ENCODE data around the gene NEK1.
"Not testable (repeated sequence)": the region's sequence is repeated elsewhere in the genome, so short reads cannot be mapped to it uniquely, and the experiment has no call there.

NEK1 gene

DNA sequence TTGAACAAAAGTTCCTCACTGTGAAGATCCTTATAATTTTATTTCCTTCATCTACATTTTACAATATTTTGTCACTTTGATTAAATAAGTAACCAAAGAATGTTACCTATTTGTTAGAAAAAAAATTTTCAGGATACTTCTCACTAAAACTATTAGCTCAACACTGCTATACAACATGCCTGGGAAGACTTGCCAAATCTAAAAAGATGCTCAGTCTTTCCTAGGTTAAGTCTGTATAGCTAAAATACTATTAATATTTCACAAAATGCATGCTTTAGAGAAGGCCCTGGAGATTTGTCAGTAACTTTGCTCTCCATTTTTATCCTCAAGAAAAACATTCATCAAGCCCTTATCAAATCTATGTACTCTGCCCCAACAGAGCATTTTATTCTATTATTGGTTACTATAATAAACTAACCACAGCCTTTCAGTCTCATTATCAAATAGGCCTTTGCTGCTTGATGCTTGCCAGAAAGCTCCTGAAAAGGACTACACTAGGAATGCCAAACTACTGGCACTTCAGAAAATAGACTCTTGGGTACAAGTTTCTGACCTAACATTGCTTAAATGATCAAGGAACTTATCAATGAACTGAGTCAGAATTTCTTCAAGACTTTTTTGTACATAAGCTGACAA lies 17.7 kb downstream of the NEK1 start:
- Mint-ChIP-seq H3K27me3 (no peaks in the 10 kb centered on the region), H3K4me3 (no peak overlapping the region), H3K4me1 (ENCODE audit: low read depth) (no peaks in the 10 kb centered on the region)

DNA sequence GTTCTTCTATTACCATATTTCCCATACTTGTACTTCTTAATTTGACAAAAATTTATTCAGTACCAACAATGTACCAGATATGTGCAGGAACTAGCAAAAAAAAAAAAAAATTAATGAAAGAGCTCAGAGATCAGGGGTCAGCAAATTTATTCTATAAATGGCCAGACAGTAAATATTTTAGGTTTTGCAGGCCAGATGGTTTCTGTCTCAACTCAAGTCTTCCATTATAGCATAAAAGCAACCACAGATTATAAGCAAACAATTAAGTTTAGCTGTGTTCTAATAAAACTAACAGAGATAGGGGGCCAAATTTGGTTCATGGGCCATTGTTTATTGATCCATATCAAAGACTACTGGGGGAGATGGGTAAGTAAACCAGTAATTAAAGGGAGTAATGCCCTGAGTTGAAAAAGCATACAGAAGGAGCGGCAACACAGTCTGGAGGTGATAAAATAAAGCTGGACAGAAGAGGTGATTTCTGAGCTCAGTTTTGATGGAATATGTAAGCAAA lies 19.3 kb downstream of the NEK1 start:
- no peaks in the 10 kb centered on the region for H3K27me3 Mint-ChIP-seq
- no peak overlapping the region for H3K4me3 Mint-ChIP-seq
- peaks cover 23% of the 10 kb centered on the region for H3K36me3 Mint-ChIP-seq (ENCODE audit: low read depth)
- H3K9me3 Mint-ChIP-seq = no peaks in the 10 kb centered on the region
- no peaks in the 10 kb centered on the region for H3K4me1 Mint-ChIP-seq (ENCODE audit: low read depth)
- no peak overlapping the region for H3K27ac Mint-ChIP-seq

More for the DNA sequence above, 17.7 kb downstream of the NEK1 start:
- Mint-ChIP-seq H3K9me3 (no peaks in the 10 kb centered on the region), H3K27ac (no peak overlapping the region), H3K36me3 (ENCODE audit: low read depth) (peaks cover 27% of the 10 kb centered on the region)

DNA sequence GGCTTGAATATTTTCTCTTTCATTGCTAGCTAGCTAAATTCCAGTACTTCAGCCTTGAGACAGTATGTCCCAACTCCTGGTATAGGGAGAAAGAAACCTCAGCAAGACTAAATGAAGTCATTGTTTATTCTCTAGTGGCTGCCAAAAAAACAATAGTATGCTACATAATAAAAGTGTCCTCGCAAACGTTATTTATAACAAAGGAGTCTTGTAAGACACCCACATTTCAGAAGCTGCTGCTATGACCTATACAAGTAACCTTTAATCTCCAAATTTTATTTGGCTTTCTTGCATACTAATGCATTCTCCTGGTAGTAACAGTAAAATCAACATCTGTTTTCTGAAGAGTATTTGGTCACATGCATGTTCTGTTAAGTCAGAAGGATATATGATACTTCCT lies 28.8 kb downstream of the NEK1 start:
- H3K4me1 Mint-ChIP-seq (ENCODE audit: low read depth) = no peaks in the 10 kb centered on the region
- no peak overlapping the region for H3K4me3 Mint-ChIP-seq
- peaks cover 25% of the 10 kb centered on the region for H3K36me3 Mint-ChIP-seq (ENCODE audit: low read depth)
- H3K27me3 Mint-ChIP-seq = no peaks in the 10 kb centered on the region
- no peaks in the 10 kb centered on the region for H3K9me3 Mint-ChIP-seq
- H3K27ac Mint-ChIP-seq = no peak overlapping the region

DNA sequence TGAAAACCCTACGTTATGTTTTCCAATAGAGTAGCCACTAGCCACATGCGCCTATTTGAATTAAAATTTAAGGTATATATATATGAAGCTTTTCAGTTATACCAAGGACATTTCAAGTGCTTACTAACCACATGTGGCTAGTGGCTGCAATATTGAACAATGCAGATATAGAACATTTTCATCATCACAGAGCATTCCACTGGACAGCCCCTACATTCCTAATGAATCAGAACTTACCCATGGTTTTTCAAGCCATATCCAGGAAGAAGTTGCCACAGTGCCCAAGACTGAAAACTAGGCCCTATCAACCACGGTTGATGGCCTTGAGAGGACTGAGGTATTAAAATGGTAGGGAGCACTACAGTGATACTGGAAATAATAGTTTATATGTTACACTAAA lies 29.7 kb downstream of the NEK1 start:
- Mint-ChIP-seq H3K4me1 (ENCODE audit: low read depth) (no peaks in the 10 kb centered on the region), H3K27ac (no peak overlapping the region), H3K36me3 (ENCODE audit: low read depth) (peaks cover 25% of the 10 kb centered on the region), H3K9me3 (no peaks in the 10 kb centered on the region), H3K4me3 (no peak overlapping the region), H3K27me3 (no peaks in the 10 kb centered on the region)

DNA sequence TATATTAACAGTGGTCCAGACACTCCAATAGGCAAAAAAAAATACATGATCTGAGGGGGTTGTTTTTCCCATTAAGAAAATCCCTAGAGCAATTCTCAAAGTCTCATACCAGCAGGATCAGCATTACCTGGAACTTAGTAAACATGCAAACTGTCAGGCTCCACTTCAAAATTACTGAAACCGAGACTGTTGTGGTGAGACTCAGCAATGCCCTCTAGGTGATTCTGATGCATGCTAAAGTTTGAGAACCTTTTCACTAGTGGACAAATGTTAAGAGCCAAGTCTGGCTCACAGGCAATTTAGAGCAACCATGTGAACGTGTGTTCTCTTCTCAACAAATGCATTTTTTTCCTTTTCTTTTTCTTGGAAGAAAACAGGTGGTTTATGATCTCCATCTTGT lies 30.2 kb downstream of the NEK1 start:
- Mint-ChIP-seq H3K36me3 (ENCODE audit: low read depth) (peaks cover 25% of the 10 kb centered on the region), H3K4me3 (no peak overlapping the region), H3K9me3 (no peaks in the 10 kb centered on the region), H3K4me1 (ENCODE audit: low read depth) (no peaks in the 10 kb centered on the region), H3K27me3 (no peaks in the 10 kb centered on the region), H3K27ac (no peak overlapping the region)

DNA sequence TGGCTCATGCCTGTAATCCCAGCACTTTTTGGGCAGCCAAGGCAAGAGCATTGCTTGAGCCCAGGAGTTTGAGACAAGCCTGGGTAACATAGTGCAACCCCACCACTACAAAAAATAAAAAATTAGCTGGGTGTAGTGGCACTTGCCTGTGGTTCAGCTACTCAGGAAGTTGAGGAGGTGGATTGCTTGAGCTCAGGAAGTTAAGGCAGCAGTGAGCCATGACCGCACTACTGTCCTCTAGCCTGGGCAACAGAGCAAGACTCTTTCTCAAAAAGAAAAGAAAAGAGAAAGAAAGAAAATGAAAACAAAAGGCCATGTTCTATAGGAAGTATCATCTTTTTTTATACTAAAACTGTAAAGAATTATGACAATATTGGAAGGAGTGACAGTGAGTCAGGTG lies 38.5 kb downstream of the NEK1 start:
- Mint-ChIP-seq H3K4me1 (ENCODE audit: low read depth) (peaks cover 6% of the 10 kb centered on the region), H3K27ac (no peak overlapping the region), H3K9me3 (no peaks in the 10 kb centered on the region), H3K36me3 (ENCODE audit: low read depth) (peaks cover 32% of the 10 kb centered on the region), H3K4me3 (no peak overlapping the region), H3K27me3 (no peaks in the 10 kb centered on the region)

DNA sequence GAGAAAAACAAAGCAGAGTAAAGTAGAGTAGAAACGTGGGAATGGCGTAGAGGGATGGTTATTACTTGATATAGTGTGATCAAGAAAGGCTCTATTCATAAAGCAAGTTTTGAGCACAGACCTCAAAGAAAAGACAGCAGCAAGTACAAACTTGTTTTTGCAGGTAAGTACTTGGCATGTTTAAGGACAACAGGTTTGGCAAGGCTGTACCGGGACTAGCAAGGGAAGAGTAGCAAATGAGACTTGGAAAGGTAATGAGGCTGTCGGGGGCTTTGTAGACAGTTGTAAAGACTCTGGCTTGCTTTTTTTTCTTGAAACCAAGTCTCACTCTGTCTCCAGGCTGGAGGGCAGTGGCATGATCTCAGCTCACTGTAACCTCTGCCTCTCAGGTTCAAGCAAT lies 40.9 kb downstream of the NEK1 start:
- Mint-ChIP-seq H3K36me3 (ENCODE audit: low read depth) (peaks cover 32% of the 10 kb centered on the region), H3K9me3 (no peaks in the 10 kb centered on the region), H3K4me1 (ENCODE audit: low read depth) (peaks cover 11% of the 10 kb centered on the region), H3K27me3 (no peaks in the 10 kb centered on the region), H3K27ac (no peak overlapping the region), H3K4me3 (no peak overlapping the region)

DNA sequence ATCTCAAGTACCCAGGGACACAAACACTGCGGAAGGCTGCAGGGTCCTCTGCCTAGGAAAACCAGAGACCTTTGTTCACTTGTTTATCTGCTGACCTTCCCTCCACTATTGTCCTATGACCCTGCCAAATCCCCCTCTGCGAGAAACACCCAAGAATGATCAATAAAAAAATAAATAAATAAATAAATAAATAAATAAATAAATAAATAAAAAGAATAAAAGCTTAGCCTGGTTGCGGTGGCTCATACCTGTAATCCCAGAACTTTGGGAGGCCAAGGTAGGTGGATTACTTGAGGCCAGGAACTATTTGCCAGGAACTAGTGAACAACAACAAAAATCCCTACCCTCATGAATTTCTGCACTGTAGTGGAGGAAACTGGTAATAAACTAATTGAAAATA lies 41.4 kb downstream of the NEK1 start:
- not testable (repeated sequence) for H3K27ac Mint-ChIP-seq, H3K9me3 Mint-ChIP-seq, H3K4me3 Mint-ChIP-seq, H3K27me3 Mint-ChIP-seq
- peaks cover 28% of the 10 kb centered on the region for H3K36me3 Mint-ChIP-seq (ENCODE audit: low read depth)
- H3K4me1 Mint-ChIP-seq (ENCODE audit: low read depth) = peaks cover 12% of the 10 kb centered on the region

DNA sequence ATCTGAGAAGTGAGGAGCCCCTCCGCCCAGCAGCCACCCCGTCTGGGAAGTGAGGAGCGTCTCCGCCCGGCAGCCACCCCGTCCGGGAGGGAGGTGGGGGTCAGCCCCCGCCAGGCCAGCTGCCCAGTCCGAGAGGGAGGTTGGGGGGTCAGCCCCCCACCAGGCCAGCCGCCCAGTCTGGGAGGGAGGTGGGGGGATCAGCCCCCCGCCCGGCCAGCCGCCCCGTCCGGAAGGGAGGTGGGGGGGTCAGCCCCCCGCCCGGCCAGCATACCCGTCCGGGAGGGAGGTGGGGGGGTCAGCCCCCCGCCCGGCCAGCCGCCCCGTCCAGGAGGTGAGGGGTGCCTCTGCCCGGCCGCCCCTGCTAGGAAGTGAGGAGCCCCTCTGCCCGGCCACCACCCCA lies 42.1 kb downstream of the NEK1 start:
- H3K36me3 Mint-ChIP-seq (ENCODE audit: low read depth) = peaks cover 28% of the 10 kb centered on the region

DNA sequence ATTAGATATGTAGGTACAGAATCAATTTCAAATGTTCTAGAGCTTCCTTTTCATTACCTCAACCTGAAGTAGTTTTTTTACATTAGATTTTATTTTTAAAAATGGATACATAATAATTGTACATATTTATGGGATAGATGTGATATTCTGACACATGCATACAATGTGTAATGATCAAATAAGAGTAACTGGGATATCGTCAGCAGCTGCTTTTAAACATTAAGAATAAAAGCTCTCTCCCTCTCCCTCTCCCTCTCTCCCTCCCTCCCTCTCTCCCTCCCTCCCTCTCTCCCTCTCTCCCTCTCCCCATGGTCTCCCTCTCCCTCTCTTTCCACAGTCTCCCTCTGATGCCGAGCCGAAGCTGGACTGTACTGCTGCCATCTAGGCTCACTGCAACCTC lies 43.2 kb downstream of the NEK1 start:
- Mint-ChIP-seq H3K4me1 (ENCODE audit: low read depth) (peaks cover 14% of the 10 kb centered on the region), H3K36me3 (ENCODE audit: low read depth) (peaks cover 18% of the 10 kb centered on the region)
- not testable (repeated sequence) for H3K9me3 Mint-ChIP-seq, H3K4me3 Mint-ChIP-seq, H3K27me3 Mint-ChIP-seq, H3K27ac Mint-ChIP-seq

More for the DNA sequence above, 42.1 kb downstream of the NEK1 start:
- H3K27ac Mint-ChIP-seq, H3K9me3 Mint-ChIP-seq, H3K4me3 Mint-ChIP-seq, H3K27me3 Mint-ChIP-seq: not testable (repeated sequence)
- H3K4me1 Mint-ChIP-seq (ENCODE audit: low read depth) = peaks cover 16% of the 10 kb centered on the region

DNA sequence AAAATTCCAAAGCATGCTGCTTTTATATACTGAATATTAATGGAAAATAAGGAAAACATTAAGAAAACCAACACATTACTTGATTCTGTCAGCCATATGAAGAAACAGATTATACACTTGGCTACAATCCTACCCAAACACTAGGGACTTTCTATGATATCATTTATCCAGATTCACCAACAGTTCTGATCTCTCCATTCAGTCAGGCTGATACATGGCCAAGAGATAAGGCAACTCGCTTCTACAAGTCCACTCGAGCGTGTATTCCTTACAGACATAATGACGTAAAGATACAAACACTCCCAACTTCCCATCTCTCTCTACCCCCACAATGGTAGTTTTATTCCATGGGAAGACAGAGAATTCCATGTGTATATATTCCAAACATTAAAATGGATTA lies 44.5 kb downstream of the NEK1 start:
- Mint-ChIP-seq H3K36me3 (ENCODE audit: low read depth) (peaks cover 11% of the 10 kb centered on the region), H3K4me1 (ENCODE audit: low read depth) (peaks cover 10% of the 10 kb centered on the region), H3K27ac (no peak overlapping the region), H3K27me3 (no peaks in the 10 kb centered on the region), H3K9me3 (no peaks in the 10 kb centered on the region), H3K4me3 (no peak overlapping the region)

DNA sequence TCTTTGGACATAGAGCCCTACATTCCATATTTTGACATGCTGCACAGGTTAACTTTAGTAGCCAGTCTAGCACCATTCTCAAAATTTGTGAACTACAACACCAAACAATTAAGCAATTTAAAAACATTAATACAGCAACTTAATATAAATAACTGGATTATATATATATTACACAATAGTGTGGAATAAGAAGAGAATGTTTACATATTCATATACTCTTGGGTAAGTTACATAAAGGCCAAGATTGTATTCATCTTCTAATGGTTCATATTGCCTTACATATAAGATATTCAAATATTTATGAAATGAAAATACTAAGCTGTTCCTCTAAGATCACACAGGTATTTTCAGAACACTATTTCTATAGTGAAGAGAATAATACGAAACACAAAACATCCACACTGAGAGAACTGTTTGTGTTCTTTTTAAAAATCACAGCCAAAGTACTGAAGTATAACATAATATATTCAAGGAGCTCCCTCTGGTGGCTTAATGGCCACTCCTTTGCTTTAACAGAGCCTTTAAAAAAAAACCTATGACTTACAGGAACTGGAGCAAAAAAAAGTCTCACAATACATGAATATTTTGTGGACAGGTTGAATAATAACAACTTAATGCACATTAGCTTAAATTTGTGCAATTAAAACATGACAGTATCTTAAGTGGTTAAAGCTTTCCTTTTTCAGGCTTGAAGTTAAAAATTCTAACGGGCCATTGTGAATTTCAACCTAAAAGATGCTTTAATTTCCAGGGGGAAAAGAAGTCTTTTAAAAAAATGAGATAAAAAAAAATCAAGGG lies 46.2 kb downstream of the NEK1 start:
- peaks cover 2% of the 10 kb centered on the region for H3K36me3 Mint-ChIP-seq (ENCODE audit: low read depth)
- peak overlapping the region; percentile 32 for H3K27ac Mint-ChIP-seq
- no peaks in the 10 kb centered on the region for H3K27me3 Mint-ChIP-seq

DNA sequence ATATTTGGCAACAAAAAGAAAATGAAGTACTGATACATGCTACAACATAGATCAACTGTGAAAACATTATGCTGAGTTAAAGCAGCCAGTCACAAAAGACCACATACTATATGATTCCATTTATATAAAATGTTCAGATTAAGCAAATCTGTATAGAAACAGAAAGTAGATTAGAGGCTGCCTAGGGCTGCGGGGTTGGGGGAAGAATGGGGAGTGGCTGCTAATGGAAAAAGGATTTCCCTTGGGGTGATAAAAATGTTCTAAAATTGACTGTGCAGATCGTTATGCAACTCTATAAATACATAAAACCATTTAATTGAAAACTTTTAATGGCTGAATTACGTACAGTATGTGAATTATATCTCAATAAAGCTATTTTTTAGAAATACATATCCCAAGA lies 46.8 kb downstream of the NEK1 start:
- Mint-ChIP-seq H3K27me3 (no peaks in the 10 kb centered on the region), H3K27ac (no peak overlapping the region), H3K4me3 (no peak overlapping the region), H3K4me1 (ENCODE audit: low read depth) (peaks cover 10% of the 10 kb centered on the region), H3K36me3 (ENCODE audit: low read depth) (no peaks in the 10 kb centered on the region), H3K9me3 (no peaks in the 10 kb centered on the region)

More for the DNA sequence above, 46.2 kb downstream of the NEK1 start:
- H3K4me1 Mint-ChIP-seq (ENCODE audit: low read depth) = peaks cover 10% of the 10 kb centered on the region
- no peaks in the 10 kb centered on the region for H3K9me3 Mint-ChIP-seq
- no peak overlapping the region for H3K4me3 Mint-ChIP-seq

DNA sequence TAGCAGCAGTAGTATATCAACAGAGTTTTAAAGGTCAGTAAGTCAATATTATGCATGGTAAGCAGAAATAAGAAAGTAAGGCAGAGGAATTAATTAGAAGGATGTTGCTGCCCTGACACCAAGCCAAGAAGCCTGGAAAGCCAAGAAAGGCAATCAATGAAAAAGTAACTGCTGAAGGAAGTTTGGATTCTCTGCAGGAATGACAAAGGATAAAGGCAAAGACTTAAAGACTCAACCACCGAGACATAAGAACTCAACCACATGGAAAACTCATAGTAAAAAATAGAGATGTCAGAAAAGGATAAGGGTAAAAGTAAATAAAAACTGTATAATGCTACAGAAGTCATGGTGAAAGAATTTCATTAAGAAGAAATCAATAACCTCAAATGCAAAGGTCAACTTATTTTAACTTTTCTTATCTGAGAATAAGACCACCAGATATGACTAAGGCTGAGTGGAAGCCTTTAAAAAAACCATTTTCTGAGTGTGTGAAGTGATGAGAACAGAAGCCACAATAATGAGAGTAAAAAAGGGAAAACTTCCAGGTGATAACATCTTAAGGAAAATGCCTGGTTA lies 55.2 kb downstream of the NEK1 start:
- no peak overlapping the region for H3K27ac Mint-ChIP-seq
- no peaks in the 10 kb centered on the region for H3K27me3 Mint-ChIP-seq
- H3K4me3 Mint-ChIP-seq = no peak overlapping the region
- no peaks in the 10 kb centered on the region for H3K4me1 Mint-ChIP-seq (ENCODE audit: low read depth)
- peaks cover 47% of the 10 kb centered on the region for H3K36me3 Mint-ChIP-seq (ENCODE audit: low read depth)
- peaks cover 5% of the 10 kb centered on the region for H3K9me3 Mint-ChIP-seq

DNA sequence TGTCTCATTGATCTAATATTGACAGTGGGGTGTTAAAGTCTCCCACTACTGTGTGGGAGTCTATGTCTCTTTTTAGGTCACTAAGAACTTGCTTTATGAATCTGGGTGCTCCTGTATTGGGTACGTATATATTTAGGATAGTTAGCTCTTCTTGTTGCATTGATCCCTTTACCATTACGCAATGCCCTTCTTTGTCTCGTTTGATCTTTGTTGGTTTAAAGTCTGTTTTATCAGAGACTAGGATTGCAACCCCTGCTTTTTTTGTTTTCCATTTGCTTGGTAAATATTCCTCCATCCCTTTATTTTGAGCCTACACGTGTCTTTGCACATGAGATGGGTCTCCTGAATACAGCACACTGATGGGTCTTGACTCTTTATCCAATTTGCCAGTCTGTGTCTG lies 65.8 kb downstream of the NEK1 start:
- not testable (repeated sequence) for H3K4me1 Mint-ChIP-seq (ENCODE audit: low read depth); H3K27ac Mint-ChIP-seq; H3K4me3 Mint-ChIP-seq

More for the DNA sequence above, 65.8 kb downstream of the NEK1 start:
- not testable (repeated sequence) for H3K27me3 Mint-ChIP-seq
- Mint-ChIP-seq H3K36me3 (ENCODE audit: low read depth) (peaks cover 30% of the 10 kb centered on the region), H3K9me3 (peaks cover 35% of the 10 kb centered on the region)

All from stimulated activated naive CD8-positive, alpha-beta T cell treated with anti-CD3 and anti-CD28 coated beads, Interleukin-15, Interleukin-2, amounts not matched to agents 100 ng/mL and 50 ng/mL, for 24 hours (primary cell).